NCI-H526 (cell line): ENCODE results near the gene FAM24A.
"Not testable (repeated sequence)": the region's sequence is repeated elsewhere in the genome, so short reads cannot be mapped to it uniquely, and the experiment has no call there.

Experiments used
- DNase-seq, 2 experiments: peaks; one replicate each; lab custom pipeline; 2025; lab: John Stamatoyannopoulos, UW

The FAM24A gene, protein sequence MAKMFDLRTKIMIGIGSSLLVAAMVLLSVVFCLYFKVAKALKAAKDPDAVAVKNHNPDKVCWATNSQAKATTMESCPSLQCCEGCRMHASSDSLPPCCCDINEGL

DNA sequence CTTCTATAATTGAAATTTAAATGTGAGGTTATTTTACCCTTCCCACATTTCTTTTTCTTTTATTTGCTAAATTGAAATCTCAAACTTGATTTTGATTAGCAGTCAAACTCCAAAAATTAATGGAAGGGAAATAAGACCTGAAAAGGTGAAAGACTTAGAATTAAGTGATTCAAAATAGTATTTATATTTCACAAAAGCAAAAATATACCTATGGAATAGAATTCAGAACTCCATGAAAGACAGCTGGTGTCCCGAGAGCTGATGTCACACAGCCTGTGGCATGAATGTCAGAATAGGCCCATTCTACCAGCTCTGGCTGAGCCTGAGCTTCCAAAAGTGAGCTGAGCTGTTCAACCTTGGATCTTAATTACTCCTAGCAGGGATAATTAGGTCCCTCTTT, at the start of gene FAM24A:
FAM24A (plus strand) TSS at position 301 of the 400 bp plus-strand sequence. CDS start 1,025 bp downstream, outside the sequence.
- no peak for DNase-seq

DNA sequence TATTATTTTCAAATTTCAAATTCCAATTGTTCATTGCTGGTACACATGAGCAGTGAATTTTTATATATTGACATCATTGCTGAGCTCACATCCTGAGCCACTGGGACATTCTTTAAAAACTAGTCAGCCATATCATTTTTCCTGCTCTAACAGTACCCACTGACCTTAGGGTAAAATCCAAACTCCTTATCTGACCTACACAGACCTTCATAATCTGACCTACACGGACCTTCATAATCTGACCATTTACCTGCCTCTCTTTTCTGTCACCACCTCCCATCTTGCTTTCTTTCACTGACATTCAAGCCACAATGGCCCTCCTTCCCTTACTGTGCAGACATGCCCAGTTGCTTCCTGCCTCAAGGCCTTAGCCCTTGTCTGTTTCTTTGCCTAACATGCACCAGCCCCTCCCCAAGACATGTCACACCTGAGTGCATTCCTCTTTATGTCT, 48.7 kb upstream of the FAM24A start:
- no peak for DNase-seq

DNA sequence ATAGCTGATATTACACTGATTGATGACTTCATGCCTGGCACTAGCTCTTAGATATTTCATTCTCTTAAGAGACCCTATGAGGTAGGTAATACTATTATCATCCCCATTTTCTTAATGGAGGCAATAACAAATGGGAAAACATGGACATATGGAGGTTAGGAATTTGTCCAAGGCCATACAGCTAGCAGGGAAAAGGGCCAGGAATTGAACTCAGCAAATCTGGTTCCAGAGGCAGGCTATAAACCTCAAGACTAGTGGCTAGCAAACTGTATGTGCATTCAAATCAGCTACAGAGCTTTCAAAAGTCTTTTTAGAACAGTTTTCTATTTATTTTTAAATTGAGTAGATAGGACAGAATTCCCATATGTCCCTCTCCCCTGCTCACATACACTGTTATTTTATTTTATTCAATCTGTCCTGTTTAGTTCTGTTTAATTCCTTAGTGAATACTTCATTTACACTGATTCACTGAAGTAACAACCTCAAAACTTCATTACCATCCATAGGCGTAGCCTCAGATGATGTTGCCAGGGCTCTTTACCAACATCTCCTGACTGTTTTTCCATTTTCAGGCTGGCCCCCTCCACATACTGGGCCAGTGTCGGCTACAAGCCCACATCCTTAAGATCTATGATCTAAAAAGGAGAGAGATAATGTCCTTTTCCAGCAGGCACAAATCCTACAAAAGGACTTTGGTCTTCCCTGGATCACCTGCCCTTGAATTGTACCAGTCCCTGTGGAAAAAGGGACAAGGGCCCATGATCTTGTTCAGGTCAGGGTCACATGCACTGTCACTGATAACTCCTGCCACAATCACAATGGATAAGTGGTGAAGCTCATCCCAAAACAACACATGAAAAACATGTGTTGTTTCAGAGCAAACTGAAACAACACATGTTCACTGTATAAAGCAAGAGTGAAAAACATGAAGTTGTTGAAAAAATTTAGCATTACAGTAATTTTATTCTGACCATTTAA, 46.9 kb upstream of the FAM24A start:
- DNase-seq: no peak

DNA sequence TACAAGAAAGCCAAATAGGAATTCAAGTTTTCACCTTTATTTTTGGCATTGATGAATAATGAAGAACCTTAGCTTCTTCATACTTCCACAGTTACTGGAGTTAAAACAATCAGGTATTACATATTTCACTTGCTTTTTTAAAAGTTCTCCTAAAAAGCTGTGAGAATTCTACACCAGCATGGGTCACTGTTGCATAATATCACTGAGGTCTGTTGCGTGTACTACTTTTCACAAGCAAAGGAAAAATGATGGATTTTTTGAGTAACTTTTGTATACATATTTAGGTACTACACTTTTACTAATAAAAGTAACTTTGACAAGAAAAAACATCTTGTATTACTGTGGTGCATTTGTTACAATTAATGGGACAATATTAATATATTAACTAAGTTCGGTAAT, 46.2 kb upstream of the FAM24A start:
- DNase-seq: no peak

DNA sequence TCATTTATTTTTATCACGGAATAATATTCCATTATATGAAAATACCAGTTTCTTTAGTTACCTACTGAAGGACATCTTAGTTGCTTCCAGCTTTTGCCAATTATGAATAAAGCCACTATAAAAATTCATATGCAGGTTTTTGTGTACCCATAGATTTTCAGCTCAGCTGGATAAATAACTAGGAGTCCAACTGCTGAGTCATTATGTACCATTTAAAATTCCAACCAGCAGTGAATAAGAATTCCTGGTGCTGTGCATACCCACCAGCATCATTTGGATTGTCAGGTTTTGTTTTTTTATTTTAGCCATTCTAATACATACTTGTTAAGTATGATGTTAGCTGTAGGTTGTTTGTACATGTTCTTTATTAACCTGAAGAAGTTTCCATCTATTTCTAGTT, 45.5 kb upstream of the FAM24A start:
- DNase-seq: no peak

DNA sequence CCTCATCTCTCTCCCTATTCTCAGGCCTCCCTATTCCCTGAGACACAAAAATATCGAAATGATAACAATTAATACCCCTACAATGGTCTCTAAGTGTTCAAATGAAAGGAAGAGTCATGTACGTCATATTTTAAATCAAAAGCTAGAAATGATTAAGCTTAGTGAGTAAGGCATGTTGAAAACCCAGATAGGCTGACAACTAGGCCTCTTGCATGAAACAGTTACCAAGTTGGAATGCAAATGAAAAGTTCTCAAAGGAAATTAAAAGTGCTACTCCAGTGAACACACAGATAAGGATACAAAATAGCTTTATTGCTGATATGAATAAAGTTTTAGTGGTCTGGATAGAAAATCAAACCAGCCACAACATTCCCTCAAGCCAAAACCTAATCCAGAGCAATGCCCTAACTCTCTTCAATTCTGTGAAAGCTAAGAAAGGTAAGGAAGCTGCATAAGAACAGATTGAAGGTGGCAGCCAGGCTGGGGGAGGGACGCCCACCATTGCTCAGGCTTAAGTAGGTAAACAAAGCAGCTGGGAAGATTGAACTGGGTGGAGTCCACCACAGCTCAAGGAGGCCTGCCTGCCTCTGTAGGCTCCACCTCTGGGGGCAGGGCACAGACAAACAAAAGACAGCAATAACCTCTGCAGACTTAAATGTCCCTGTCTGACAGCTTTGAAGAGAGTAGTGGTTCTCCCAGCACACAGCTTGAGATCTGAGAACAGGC, 43.5 kb upstream of the FAM24A start:
- DNase-seq: not testable (repeated sequence)

DNA sequence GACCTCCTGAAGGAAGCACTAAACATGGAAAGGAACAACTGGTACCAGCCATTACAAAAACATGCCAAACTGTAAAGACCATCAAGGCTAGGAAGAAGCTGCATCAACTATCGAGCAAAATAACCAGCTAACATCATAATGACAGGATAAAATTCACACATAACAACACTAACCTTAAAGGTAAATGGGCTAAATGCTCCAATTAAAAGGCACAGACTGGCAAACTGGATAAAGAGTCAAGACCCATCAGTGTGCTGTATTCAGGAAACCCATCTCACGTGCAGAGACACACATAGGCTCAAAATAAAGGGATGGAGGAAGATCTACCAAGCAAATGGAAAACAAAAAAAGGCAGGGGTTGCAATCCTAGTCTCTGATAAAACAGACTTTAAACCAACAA, 41.6 kb upstream of the FAM24A start:
- not testable (repeated sequence) for DNase-seq

DNA sequence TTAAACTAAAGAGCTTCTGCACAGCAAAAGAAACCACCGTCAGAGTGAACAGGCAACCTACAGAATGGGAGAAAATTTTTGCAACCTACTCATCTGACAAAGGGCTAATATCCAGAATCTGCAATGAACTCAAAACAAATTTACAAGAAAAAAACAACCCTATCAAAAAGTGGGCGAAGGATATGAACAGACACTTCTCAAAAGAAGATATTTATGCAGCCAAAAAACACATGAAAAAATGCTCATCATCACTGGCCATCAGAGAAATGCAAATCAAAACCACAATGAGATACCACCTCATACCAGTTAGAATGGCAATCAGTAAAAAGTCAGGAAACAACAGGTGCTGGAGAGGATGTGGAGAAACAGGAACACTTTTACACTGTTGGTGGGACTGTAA, 38.5 kb upstream of the FAM24A start:
- DNase-seq: not testable (repeated sequence)

DNA sequence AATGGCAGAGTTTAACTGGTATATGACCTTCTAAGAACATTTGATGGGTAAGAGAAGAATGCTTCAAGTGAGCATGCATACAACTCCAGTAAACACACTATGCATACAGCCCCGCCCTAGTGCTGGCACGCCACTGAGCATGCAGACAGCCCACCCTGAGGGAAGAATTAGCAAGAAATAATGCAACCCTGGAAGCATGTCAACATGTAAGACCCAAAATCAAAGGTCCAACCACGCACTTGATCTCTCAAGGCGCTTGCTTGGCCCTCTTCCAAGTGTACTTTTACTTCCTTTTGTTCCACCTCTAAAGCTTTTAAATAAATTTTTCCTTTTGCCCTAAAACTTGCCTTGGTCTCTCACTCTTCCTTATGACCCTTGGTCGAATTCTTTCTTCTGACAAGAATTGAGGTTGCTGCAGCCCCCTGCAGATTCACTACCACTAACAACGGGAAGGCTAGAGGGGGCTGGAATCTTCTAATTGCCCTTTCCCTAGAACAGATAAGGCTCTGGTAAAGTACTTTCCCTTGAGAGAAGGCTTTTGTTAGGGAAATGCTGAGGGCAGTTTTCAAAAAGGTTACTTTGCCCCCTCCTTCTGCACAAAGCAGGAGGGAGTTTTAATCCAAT, 34.5 kb upstream of the FAM24A start:
- DNase-seq: no peak

DNA sequence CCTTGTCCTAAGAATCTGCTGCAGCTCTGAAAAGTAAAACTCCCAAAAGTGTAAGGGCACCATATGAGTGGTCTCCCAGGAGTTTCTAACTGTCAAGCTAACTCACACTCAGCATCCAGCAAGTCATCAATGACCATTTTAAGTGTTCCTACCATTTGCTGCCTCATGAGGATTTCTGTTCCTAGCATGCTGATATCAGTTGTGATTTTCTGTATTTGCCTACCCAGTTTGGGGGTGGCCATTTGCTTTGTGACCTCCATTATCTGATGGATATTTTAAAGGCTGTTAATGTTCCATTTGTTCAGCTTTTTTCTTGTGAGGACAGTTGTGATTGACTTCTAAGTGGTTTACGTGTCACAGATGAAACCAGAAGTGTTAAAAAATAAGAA, 33.9 kb upstream of the FAM24A start:
- DNase-seq: no peak

DNA sequence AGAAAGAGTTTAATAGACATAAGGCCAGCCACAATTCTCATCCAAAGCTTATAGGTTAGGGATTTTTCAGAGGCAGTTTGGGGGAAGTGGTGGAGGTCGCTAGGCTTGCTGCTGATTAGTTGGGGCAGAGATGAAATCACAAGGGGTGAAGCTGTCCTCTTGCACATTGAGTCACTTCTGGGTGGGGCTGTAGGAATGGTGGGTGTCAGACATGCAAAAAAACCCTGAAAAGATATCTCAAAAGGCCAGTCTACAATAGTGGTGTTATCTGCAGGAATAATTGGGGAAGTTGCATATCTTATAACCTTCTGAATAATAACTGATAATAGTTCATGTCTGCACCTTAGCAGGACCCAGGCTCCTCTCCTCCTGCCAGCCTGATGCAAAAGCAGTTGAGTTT, 33.1 kb upstream of the FAM24A start:
- no peak for DNase-seq

DNA sequence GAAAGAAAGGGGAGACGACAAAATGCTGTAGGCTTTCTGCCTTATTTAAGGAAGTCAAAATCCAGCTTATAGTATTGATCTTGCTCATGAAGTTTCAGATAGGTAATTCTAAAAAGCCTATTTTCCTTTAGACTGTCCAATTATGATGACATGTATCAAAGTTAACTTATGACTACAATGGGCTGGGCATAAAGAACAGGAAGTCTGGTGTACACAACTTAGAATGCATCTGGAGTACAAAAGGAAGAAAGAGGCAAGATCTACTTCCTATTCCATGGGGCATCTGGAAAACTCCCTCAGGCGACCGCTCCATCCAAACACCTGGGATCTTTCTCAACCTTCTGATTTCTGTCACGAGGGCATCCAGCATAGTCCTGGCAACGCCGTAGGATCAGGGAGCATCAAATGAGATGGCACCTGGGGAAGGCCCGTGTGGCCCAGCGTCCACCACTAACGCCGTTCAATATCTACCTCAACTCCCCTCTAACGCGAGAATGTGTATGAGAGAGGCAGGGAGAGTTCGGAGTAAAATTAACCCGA, 31.5 kb upstream of the FAM24A start:
- DNase-seq: peak; percentile 43 to 75

DNA sequence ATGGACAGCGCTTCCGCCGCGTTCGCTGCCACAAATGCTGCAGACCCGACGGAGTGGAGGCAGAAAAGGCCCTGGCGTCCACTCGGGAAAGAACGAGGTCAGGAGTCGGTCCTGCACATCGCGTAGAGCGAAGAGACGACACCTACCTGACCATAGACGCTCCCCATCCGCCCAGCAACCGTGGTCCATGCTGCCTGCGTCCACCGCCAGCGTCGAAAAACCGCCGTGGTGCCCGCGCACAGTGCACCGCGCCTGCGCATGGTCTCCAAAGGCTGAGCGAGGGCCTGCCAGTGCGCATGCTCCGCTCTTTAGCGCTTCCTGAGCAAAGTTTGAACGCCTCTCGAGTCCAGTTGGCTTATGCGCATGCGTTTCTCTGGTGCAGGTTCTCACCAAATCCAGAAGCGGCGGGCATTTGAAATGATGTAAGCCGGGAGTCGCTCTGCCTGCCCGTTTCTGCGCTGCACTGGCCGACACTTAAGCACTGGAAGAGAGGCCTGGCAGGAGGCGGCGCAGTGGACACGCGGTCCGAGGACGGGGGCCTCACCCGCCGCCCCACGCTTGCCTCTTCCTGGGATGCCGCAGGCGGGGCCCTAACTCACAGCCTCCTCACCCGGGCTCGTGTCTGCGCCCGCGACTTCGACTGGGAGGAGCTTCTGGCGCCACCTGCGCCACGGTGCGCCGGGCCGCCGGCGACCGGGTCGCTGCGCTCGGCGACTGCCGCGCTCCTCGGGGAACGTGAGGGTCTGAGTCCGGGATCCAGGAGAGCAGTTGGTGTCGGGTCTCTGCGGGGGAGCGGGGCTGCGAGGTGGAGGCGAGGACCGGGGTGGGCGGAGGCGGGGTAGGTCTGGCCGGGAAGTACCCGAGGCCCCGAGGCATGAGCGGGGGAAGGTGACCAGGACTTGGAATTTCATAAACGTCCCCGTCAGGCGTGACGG, 30.8 kb upstream of the FAM24A start, which contains the start of gene FAM24B:
FAM24B (minus strand) TSS at position 243 of the 935 bp plus-strand sequence. CDS start 29,066 bp downstream, outside the sequence.
- DNase-seq: peak; percentile 94 to 97

DNA sequence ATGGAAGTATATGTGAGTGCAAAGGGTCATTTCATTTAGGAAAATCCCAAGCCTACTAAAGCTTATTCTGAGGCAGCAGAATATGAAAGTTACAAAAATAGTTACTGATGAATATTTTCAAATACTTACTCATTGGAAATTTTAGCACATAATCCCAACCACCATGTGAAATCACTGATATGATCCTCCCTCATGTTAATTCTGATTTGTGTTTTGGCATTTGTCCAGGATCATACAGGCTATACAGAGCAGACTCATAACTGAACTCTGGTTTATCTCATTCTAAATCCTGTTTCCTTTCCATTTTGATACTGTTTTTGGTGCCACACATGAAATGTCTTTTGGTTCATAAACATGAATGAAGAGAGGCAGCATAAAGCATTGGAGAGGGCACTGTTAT, 27.6 kb upstream of the FAM24A start:
- DNase-seq: no peak

DNA sequence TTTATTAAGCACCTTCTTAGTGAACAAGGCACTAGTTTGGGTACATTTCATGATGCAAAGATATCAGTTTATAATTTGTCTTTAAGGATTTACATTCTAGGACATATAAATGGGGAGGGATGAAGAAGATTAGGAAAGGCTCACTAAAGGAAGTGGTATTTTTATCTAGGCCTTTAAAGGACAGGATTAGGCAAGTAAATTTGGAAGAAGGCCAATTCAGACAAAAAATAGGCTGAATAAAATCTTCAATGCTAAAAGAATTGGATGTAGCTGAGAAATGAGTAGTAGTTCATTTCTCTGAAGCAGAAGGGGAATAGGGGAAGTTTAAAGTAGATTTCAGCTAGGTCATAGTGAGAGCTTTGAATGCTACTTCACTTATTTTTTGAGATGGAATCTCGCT, 26.2 kb upstream of the FAM24A start:
- no peak for DNase-seq

DNA sequence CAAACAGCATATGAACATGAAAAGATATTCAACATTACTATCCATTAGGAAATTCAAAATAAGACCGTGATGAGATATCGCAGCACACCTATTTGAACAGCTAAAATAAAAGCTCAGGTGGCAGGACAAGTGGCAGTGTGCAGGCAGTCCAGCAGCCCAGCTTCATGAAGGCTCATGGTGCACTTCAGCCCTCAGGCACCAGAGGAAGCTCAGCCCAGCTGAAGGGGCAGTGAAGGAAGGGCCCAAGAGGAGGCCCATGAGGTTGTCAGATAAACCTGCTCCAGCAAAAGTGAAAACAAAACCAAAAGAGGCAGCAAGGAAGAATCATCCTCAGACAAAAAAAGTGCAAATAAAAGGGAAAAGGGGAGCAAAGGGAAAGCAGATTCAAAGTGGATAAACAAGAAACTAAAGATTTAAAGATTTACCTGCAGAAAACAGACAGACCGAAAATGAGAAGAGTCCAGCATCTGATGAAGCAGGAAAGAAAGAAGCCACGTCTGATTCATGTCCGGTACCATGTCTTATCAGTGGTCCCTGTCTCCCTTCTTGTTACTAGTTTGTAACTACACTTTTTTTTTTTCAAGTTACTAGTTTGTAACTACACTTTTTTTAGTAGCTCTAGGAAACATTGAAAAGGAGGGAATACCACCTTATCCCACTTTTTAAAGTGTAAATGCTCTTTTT, 16.0 kb upstream of the FAM24A start:
- no peak for DNase-seq

DNA sequence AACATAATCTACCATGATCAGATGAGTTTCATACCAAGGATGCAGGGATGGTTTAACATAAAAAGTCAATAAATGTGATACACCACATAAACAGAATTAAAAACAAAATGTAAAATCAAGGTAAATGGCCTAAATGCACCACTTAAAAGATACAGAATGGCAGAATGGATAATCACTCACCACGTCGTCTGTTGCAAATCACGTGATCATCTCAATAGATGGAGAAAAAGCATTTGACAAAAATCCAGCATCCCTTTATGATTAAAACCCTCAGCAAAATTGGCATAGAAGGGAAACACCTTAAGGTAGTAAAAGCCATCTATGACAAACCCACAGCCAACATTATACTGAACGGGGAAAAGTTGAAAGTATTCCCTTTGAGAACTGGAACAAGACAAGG, 6.5 kb upstream of the FAM24A start:
- not testable (repeated sequence) for DNase-seq

DNA sequence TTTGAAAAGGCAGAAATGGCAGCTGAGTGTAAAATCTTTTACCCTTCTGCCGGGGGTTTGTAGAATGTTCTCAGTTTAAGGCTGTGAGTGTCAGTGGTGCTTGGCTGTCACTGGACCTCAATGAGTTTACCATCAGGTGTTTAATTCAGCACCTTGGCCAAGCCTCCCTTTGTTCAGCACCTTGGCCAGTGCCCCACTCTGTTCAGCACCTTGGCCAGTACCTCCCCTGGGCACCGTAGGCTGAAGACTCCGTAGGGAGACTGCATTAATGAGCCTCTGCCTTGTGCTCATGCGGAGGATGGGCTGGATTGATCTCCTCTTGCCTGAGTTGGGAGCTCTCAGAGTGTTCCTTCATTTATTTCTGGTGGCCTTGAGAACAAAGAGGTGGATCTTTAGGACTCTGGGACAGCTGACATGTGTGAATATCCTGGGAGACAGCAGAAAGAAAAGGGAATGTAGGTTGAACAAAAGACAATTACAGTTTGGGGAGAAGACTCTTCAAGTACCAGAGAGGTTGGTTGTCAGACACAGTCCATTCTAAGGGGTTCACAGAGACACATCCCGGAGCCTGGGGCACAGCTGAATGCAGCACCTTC, 1.6 kb downstream of the FAM24A start:
- no peak for DNase-seq

DNA sequence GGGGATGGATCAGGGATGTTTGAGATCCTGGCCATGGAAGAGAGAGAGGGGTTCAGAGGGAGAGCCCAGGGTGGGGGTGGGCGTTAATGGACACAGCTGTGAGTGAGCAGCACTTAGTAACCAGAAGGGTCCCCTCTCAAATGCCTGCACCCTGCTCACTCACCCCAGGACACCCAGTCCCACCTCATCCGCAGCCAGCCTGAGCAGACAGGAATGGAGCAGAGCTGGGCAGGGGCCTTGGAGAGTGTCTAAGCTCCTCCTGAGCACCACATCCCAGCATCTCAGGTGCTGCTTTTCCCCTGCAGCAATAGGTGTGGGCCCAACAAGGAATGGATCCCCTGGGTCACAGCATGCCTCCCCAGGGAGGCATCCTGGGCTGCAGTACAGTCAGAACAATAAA, 5.3 kb downstream of the FAM24A start:
- no peak for DNase-seq

DNA sequence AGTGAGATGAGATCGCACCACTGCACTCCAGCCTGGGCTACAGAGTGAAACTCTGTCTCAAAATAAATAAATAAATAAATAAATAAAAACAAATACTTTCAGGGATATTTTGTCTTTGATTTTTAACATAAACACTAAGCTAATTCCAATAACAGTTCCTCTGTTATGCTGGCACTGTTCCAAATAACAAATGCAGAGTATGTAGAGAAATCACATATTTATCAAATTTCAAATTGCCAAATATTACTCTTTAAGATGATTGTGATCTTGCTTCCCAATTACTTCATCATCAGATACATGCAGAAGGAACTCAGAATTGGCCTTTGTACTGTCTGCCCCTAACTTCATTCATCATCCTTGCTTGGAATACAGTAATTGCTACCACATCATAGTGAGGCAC, 19.7 kb downstream of the FAM24A start:
- DNase-seq: no peak
